ENCODE data around the gene HSBP1L1. TPM values are rescaled to one million over a fixed set of nuclear protein-coding genes. Genes with fewer than 3 reads are reported as not detected.

Gene HSBP1L1
- total and polyA plus RNA-seq, 2 donors (not counting 1 experiment from before 2014, with no cell fraction given), result 13.4 to 24.6 TPM

- Histone ChIP-seq H3K79me2 (ENCODE audit: control insufficient read depth, insufficient read depth, low read length) (no peaks in the 10 kb centered on the region), H3K36me3 (ENCODE audit: control insufficient read depth, insufficient read depth, low read length) (peaks cover 9% of the 10 kb centered on the region), H3K4me3 (replicated peaks in 1 of 4; ENCODE audit: control extremely low read depth in 1 of 4, insufficient read depth in 1 of 4, low read depth in 3 of 4, low read length in 4 of 4) (no peak overlapping the region), H3K9ac (ENCODE audit: insufficient read depth, low read length) (no peak overlapping the region), H3K27ac (ENCODE audit: insufficient read depth, low read length) (no peak overlapping the region), H3K9me3 (ENCODE audit: control insufficient read depth, insufficient read depth, low read depth, low read length) (no peaks in the 10 kb centered on the region), H3K27me3 (ENCODE audit: control insufficient read depth, insufficient read depth, low read length) (no peaks in the 10 kb centered on the region), H3K4me2 (ENCODE audit: extremely low read depth, insufficient read depth, low read length) (no peak overlapping the region), H3K4me1 (ENCODE audit: control insufficient read depth, extremely low read depth, insufficient read depth, low read length) (peaks cover 2% of the 10 kb centered on the region), H2AFZ (ENCODE audit: low read length) (no peak overlapping the region), H4K20me1 (ENCODE audit: control insufficient read depth, extremely low read depth, insufficient read depth, low read length) (no peaks in the 10 kb centered on the region)
- no peak for TF ChIP-seq EZH2 (IDR thresholded peaks at IDR 0.05; ENCODE audit: low read length, missing control alignments)
- TF ChIP-seq, protein P1, sequence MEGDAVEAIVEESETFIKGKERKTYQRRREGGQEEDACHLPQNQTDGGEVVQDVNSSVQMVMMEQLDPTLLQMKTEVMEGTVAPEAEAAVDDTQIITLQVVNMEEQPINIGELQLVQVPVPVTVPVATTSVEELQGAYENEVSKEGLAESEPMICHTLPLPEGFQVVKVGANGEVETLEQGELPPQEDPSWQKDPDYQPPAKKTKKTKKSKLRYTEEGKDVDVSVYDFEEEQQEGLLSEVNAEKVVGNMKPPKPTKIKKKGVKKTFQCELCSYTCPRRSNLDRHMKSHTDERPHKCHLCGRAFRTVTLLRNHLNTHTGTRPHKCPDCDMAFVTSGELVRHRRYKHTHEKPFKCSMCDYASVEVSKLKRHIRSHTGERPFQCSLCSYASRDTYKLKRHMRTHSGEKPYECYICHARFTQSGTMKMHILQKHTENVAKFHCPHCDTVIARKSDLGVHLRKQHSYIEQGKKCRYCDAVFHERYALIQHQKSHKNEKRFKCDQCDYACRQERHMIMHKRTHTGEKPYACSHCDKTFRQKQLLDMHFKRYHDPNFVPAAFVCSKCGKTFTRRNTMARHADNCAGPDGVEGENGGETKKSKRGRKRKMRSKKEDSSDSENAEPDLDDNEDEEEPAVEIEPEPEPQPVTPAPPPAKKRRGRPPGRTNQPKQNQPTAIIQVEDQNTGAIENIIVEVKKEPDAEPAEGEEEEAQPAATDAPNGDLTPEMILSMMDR (conservative IDR thresholded peaks at IDR 0.05 in 1 of 2, IDR thresholded peaks at IDR 0.05 in 1 of 2; ENCODE audit: low read depth in 1 of 2, low read length in 2 of 2), result no peak
- no peak for DNase-seq (ENCODE audit: low read depth in 2 of 2)
These were observed 47.8 kb upstream of the HSBP1L1 start for GRCh38 chr18:79916546-79917168.

- Histone ChIP-seq H3K4me2 (ENCODE audit: extremely low read depth, insufficient read depth, low read length) (no peak overlapping the region), H3K36me3 (ENCODE audit: control insufficient read depth, insufficient read depth, low read length) (peaks cover 9% of the 10 kb centered on the region), H2AFZ (ENCODE audit: low read length) (no peak overlapping the region), H3K9me3 (ENCODE audit: control insufficient read depth, insufficient read depth, low read depth, low read length) (no peaks in the 10 kb centered on the region), H3K4me1 (ENCODE audit: control insufficient read depth, extremely low read depth, insufficient read depth, low read length) (peaks cover 1% of the 10 kb centered on the region), H4K20me1 (ENCODE audit: control insufficient read depth, extremely low read depth, insufficient read depth, low read length) (no peaks in the 10 kb centered on the region), H3K27me3 (ENCODE audit: control insufficient read depth, insufficient read depth, low read length) (no peaks in the 10 kb centered on the region), H3K4me3 (replicated peaks in 1 of 4; ENCODE audit: control extremely low read depth in 1 of 4, insufficient read depth in 1 of 4, low read depth in 3 of 4, low read length in 4 of 4) (no peak overlapping the region), H3K27ac (ENCODE audit: insufficient read depth, low read length) (no peak overlapping the region), H3K79me2 (ENCODE audit: control insufficient read depth, insufficient read depth, low read length) (no peaks in the 10 kb centered on the region), H3K9ac (ENCODE audit: insufficient read depth, low read length) (no peak overlapping the region)
- TF ChIP-seq, protein P1 (conservative IDR thresholded peaks at IDR 0.05 in 1 of 2, IDR thresholded peaks at IDR 0.05 in 1 of 2; ENCODE audit: low read depth in 1 of 2, low read length in 2 of 2), result no peak
- TF ChIP-seq EZH2 (IDR thresholded peaks at IDR 0.05; ENCODE audit: low read length, missing control alignments), result no peak
- no peak for DNase-seq (ENCODE audit: low read depth in 2 of 2)
These were observed 47.1 kb upstream of the HSBP1L1 start for GRCh38 chr18:79917169-79917852.

- Histone ChIP-seq H3K27ac (ENCODE audit: insufficient read depth, low read length) (no peak overlapping the region), H3K4me1 (ENCODE audit: control insufficient read depth, extremely low read depth, insufficient read depth, low read length) (no peaks in the 10 kb centered on the region), H3K36me3 (ENCODE audit: control insufficient read depth, insufficient read depth, low read length) (peaks cover 9% of the 10 kb centered on the region), H3K9ac (ENCODE audit: insufficient read depth, low read length) (no peak overlapping the region), H3K4me2 (ENCODE audit: extremely low read depth, insufficient read depth, low read length) (no peak overlapping the region), H4K20me1 (ENCODE audit: control insufficient read depth, extremely low read depth, insufficient read depth, low read length) (no peaks in the 10 kb centered on the region), H3K9me3 (ENCODE audit: control insufficient read depth, insufficient read depth, low read depth, low read length) (no peaks in the 10 kb centered on the region), H3K27me3 (ENCODE audit: control insufficient read depth, insufficient read depth, low read length) (no peaks in the 10 kb centered on the region), H3K79me2 (ENCODE audit: control insufficient read depth, insufficient read depth, low read length) (no peaks in the 10 kb centered on the region), H2AFZ (ENCODE audit: low read length) (no peak overlapping the region), H3K4me3 (replicated peaks in 1 of 4; ENCODE audit: control extremely low read depth in 1 of 4, insufficient read depth in 1 of 4, low read depth in 3 of 4, low read length in 4 of 4) (no peak overlapping the region)
- TF ChIP-seq, protein P1 (conservative IDR thresholded peaks at IDR 0.05 in 1 of 2, IDR thresholded peaks at IDR 0.05 in 1 of 2; ENCODE audit: low read depth in 1 of 2, low read length in 2 of 2), result no peak
- TF ChIP-seq EZH2 (IDR thresholded peaks at IDR 0.05; ENCODE audit: low read length, missing control alignments), result no peak
- no peak for DNase-seq (ENCODE audit: low read depth in 2 of 2)
These were observed 46.4 kb upstream of the HSBP1L1 start for GRCh38 chr18:79917853-79918614.

All from fibroblast of lung (primary cell).